M059J (cell line): Measurements from ENCODE around the gene FCGBP. TPM values are rescaled to one million over a fixed set of nuclear protein-coding genes. Genes with fewer than 3 reads are reported as not detected.
"Not testable (repeated sequence)": the region's sequence is repeated elsewhere in the genome, so short reads cannot be mapped to it uniquely, and the experiment has no call there.

Experiments
- DNase-seq: peaks from one replicate; pipeline ENCODE4 v3.0.0-alpha.2; 2012; ENCODE audit warnings: low read depth
- total RNA-seq: library from RNA; depleted of rRNA; stranded (reverse); fragments of >200 nt; shearing (Covaris generic); gene quantifications from 2 replicates; pipeline ENCODE4 v1.2.3, GENCODE V29; 2014

Gene FCGBP
- total RNA-seq, 1 experiment from 2014 or later: 0.15 TPM

- DNase-seq: no peak
Measured at GRCh38 chr19:39917561-39918182, 16.8 kb downstream of the FCGBP start.

- no peak for DNase-seq
Measured at GRCh38 chr19:39916851-39917396, 17.5 kb downstream of the FCGBP start.

- DNase-seq: no peak
Measured at GRCh38 chr19:39916236-39916635, 18.2 kb downstream of the FCGBP start.

GRCh38 chr19:39915848-39916215 lies 18.6 kb downstream of the FCGBP start:
- no peak for DNase-seq

- DNase-seq: no peak
Measured at GRCh38 chr19:39915101-39915847, 19.2 kb downstream of the FCGBP start.

- no peak for DNase-seq
Measured at GRCh38 chr19:39913682-39914333, 20.6 kb downstream of the FCGBP start.

- DNase-seq: no peak
Measured at GRCh38 chr19:39908803-39909202, 25.6 kb downstream of the FCGBP start.

GRCh38 chr19:39906820-39907611 lies 27.4 kb downstream of the FCGBP start:
- no peak for DNase-seq

- DNase-seq: no peak
Measured at GRCh38 chr19:39906283-39906682, 28.2 kb downstream of the FCGBP start.

GRCh38 chr19:39903486-39904091 lies 30.8 kb downstream of the FCGBP start:
- not testable (repeated sequence) for DNase-seq

GRCh38 chr19:39902326-39902725 lies 32.1 kb downstream of the FCGBP start:
- DNase-seq: not testable (repeated sequence)

- not testable (repeated sequence) for DNase-seq
Measured at GRCh38 chr19:39901681-39902080, 32.8 kb downstream of the FCGBP start.

GRCh38 chr19:39898858-39899257 lies 35.6 kb downstream of the FCGBP start:
- not testable (repeated sequence) for DNase-seq

- DNase-seq: peak; percentile 28
Measured at GRCh38 chr19:39897511-39898245, 36.8 kb downstream of the FCGBP start.

- not testable (repeated sequence) for DNase-seq
Measured at GRCh38 chr19:39895096-39895495, 39.3 kb downstream of the FCGBP start.

- DNase-seq: not testable (repeated sequence)
Measured at GRCh38 chr19:39894236-39894606, 40.2 kb downstream of the FCGBP start.

- DNase-seq: peak; percentile 34
Measured at GRCh38 chr19:39893366-39894235, 40.8 kb downstream of the FCGBP start.

GRCh38 chr19:39892506-39892902 lies 41.9 kb downstream of the FCGBP start:
- not testable (repeated sequence) for DNase-seq

- DNase-seq: not testable (repeated sequence)
Measured at GRCh38 chr19:39891660-39892505, 42.6 kb downstream of the FCGBP start.
